Trophoblast cell (in vitro differentiated cells and primary cell): Measurements from ENCODE around the gene RIN3.

Experiments used
- DNase-seq, 2 donors: peaks; one replicate each; pipeline ENCODE4 v3.0.0-alpha.2; 2016
- H2AFZ ChIP-seq: 2 replicates; pipeline ENCODE4 v1.6.1; 2013; ENCODE audit warnings: low read length, moderate library complexity, mild to moderate bottlenecking; ENCODE audit not compliant: insufficient read depth, poor library complexity
- H2AK5ac ChIP-seq: 2 replicates; pipeline ENCODE4 v1.6.1; 2013; ENCODE audit warnings: mild to moderate bottlenecking, low read length
- H2BK120ac ChIP-seq: 2 replicates; pipeline ENCODE4 v1.6.1; 2013; ENCODE audit warnings: low read length, mild to moderate bottlenecking, moderate library complexity; ENCODE audit not compliant: insufficient read depth, poor library complexity
- H2BK12ac ChIP-seq: 2 replicates; pipeline ENCODE4 v1.6.1; 2013; ENCODE audit warnings: mild to moderate bottlenecking, low read length, moderate library complexity
- H2BK5ac ChIP-seq: 2 replicates; pipeline ENCODE4 v1.6.1; 2013; ENCODE audit warnings: low read length, low read depth, moderate library complexity, mild to moderate bottlenecking; ENCODE audit not compliant: poor library complexity
- H3K14ac ChIP-seq: 2 replicates; pipeline ENCODE4 v1.6.1; 2013; ENCODE audit warnings: mild to moderate bottlenecking, low read length
- H3K18ac ChIP-seq: 2 replicates; pipeline ENCODE4 v1.6.1; 2013; ENCODE audit warnings: mild to moderate bottlenecking, low read length
- H3K23ac ChIP-seq: 2 replicates; pipeline ENCODE4 v1.6.1; 2013; ENCODE audit warnings: low read length
- H3K27ac ChIP-seq: 2 replicates; pipeline ENCODE4 v1.5.1; 2013; ENCODE audit warnings: low read depth, mild to moderate bottlenecking, inconsistent platforms, low read length, moderate library complexity
- H3K27me3 ChIP-seq: 2 replicates; pipeline ENCODE4 v1.6.1; 2013; ENCODE audit warnings: inconsistent platforms, mild to moderate bottlenecking, low read length, moderate library complexity; ENCODE audit not compliant: insufficient read depth
- H3K36me3 ChIP-seq, 2 experiments: 1 replicate in 1 of 2; 2 replicates in 1 of 2; pipeline ENCODE4 v1.6.1; 2013; ENCODE audit warnings: low read length in 2 of 2, mild to moderate bottlenecking in 2 of 2, moderate library complexity in 1 of 2; ENCODE audit not compliant: insufficient read depth in 2 of 2, control insufficient read depth in 1 of 2
- H3K4ac ChIP-seq: 2 replicates; pipeline ENCODE4 v1.6.1; 2013; ENCODE audit warnings: low read depth, mild to moderate bottlenecking, low read length, moderate library complexity
- H3K4me1 ChIP-seq, 2 experiments: 1 replicate in 1 of 2; 2 replicates in 1 of 2; pipeline ENCODE4 v1.6.1; 2013; ENCODE audit warnings: low read length in 2 of 2, mild to moderate bottlenecking in 2 of 2, moderate library complexity in 1 of 2; ENCODE audit not compliant: insufficient read depth in 2 of 2, control insufficient read depth in 1 of 2
- H3K4me2 ChIP-seq: 2 replicates; pipeline ENCODE4 v1.6.1; 2013; ENCODE audit warnings: inconsistent platforms, mild to moderate bottlenecking, low read length, moderate library complexity
- H3K4me3 ChIP-seq: 2 replicates; pipeline ENCODE4 v1.5.1; 2013; ENCODE audit warnings: mild to moderate bottlenecking, low read depth, low read length, inconsistent platforms
- H3K79me1 ChIP-seq: one replicate; pipeline ENCODE4 v1.6.1; 2013; ENCODE audit warnings: low read length
- H3K79me2 ChIP-seq: 2 replicates; pipeline ENCODE4 v1.6.1; 2013; ENCODE audit warnings: low read length, mild to moderate bottlenecking; ENCODE audit not compliant: control insufficient read depth, insufficient read depth, poor library complexity
- H3K9ac ChIP-seq: 2 replicates; pipeline ENCODE4 v1.6.1; 2013; ENCODE audit warnings: mild to moderate bottlenecking, low read length
- H3K9me3 ChIP-seq: 2 replicates; pipeline ENCODE4 v1.6.1; 2013; ENCODE audit warnings: low read depth, mild to moderate bottlenecking, control low read depth, inconsistent platforms, low read length; ENCODE audit not compliant: insufficient read depth
- H4K12ac ChIP-seq: 2 replicates; pipeline ENCODE4 v1.6.1; 2013; ENCODE audit warnings: low read depth, mild to moderate bottlenecking, low read length, moderate library complexity
- H4K8ac ChIP-seq: 2 replicates; pipeline ENCODE4 v1.6.1; 2013; ENCODE audit warnings: low read depth, mild to moderate bottlenecking, low read length, moderate library complexity
- H4K91ac ChIP-seq: one replicate; pipeline ENCODE4 v1.6.1; 2013; ENCODE audit warnings: low read depth, mild to moderate bottlenecking, low read length, moderate library complexity
- WGBS: extraction: QIAGEN DNeasy Blood & Tissue Kit; methylation state at CpG from one replicate; pipeline ENCODE4 v1.1.7; 2013; ENCODE audit warnings: missing lambda C conversion rate; ENCODE audit not compliant: insufficient read length, insufficient coverage; ENCODE audit errors: extremely low coverage; 5-methylcytosine and 5-hydroxymethylcytosine counted together

The RIN3 gene

GRCh38 chr14:92599811-92600210 is 86.2 kb downstream of the RIN3 start:
- peaks cover 2 to 4% of the 10 kb centered on the region in 2 experiments for H3K4me1 ChIP-seq
- no peak overlapping the region for H3K27ac ChIP-seq
- no peaks in the 10 kb centered on the region for H3K27me3 ChIP-seq
- DNase-seq = peak; percentile 9 to 11
- H2BK120ac ChIP-seq = no peak overlapping the region
- H2AK5ac ChIP-seq = no peak overlapping the region
- no peak overlapping the region for H4K8ac ChIP-seq
- H3K4me3 ChIP-seq = no peak overlapping the region
- H4K91ac ChIP-seq = no peak overlapping the region
- H3K4ac ChIP-seq = no peak overlapping the region
- no peaks in the 10 kb centered on the region for H3K79me2 ChIP-seq
- H3K14ac ChIP-seq = no peak overlapping the region
- no peak overlapping the region for H4K12ac ChIP-seq
- H3K79me1 ChIP-seq = no peaks in the 10 kb centered on the region
- no CpG with 5 or more reads among the region's 3 CpGs for WGBS
- no peak overlapping the region for H3K9ac ChIP-seq
- H3K23ac ChIP-seq = no peak overlapping the region
- no peak overlapping the region for H2BK5ac ChIP-seq
- no peak overlapping the region for H3K18ac ChIP-seq
- no peak overlapping the region for H2AFZ ChIP-seq
- H3K4me2 ChIP-seq = no peak overlapping the region
- no peak overlapping the region for H2BK12ac ChIP-seq
- peaks cover 1% of the 10 kb centered on the region for H3K9me3 ChIP-seq
- peaks cover 0 to 3% of the 10 kb centered on the region in 2 experiments for H3K36me3 ChIP-seq

DNA sequence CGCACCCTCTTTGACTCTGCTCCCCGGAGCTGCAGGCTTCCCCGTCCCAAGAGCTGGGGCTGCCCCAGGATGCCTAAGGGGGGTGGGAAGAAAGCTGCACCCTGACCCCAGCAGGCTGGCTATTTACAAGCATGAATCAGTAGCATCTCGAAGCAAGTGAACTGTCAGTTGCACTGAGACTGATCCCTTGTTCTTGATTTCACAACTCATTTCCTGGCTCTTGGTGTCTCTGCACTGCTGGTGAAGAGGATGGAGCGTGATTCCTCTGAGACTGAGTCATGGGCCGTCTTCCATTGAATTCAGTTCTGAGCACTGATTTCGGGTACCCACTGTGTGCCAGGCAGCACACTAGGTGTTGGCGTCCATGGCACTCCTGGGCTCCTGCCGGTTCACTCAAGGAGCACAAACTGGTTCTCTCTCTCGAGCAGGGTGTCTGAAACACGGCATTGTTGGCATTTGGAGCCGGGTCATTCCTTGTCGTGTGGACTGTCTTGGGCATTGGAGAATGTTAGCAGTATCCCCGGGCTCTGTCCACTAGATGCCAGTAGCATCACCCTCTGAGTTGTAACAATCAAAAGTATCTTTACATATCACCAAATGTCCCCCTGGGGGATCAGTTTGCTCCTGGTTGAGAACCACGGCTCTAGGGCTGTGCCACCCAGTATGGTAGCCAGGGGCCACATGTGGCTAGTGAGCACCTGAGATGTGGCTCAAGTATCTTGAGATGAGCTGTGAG is 86.9 kb downstream of the RIN3 start:
- no peak overlapping the region for H3K23ac ChIP-seq
- no peak overlapping the region for H3K4me3 ChIP-seq
- no peak overlapping the region for H2BK12ac ChIP-seq
- H3K14ac ChIP-seq = no peak overlapping the region
- H3K9me3 ChIP-seq = peaks cover 1% of the 10 kb centered on the region
- no peak overlapping the region for H2BK5ac ChIP-seq
- no peak overlapping the region for H3K4ac ChIP-seq
- DNase-seq = peak in 1 of 2 donors; percentile 18
- no peak overlapping the region for H4K8ac ChIP-seq
- H3K79me1 ChIP-seq = no peaks in the 10 kb centered on the region
- no peak overlapping the region for H3K27ac ChIP-seq
- H3K9ac ChIP-seq = no peak overlapping the region
- H3K4me1 ChIP-seq = peaks cover 2% of the 10 kb centered on the region in 2 experiments
- H2BK120ac ChIP-seq = no peak overlapping the region
- H2AFZ ChIP-seq = no peak overlapping the region
- no peak overlapping the region for H3K18ac ChIP-seq
- no CpG with 5 or more reads among the region's 15 CpGs for WGBS
- H3K27me3 ChIP-seq = no peaks in the 10 kb centered on the region
- H4K91ac ChIP-seq = no peak overlapping the region
- no peak overlapping the region for H2AK5ac ChIP-seq
- peaks cover 0 to 3% of the 10 kb centered on the region in 2 experiments for H3K36me3 ChIP-seq
- H3K79me2 ChIP-seq = no peaks in the 10 kb centered on the region
- no peak overlapping the region for H4K12ac ChIP-seq
- H3K4me2 ChIP-seq = no peak overlapping the region

GRCh38 chr14:92601131-92601710 is 87.6 kb downstream of the RIN3 start:
- no peaks in the 10 kb centered on the region for H3K79me2 ChIP-seq
- no peak overlapping the region for H2AK5ac ChIP-seq
- H3K9me3 ChIP-seq = peaks cover 1% of the 10 kb centered on the region
- H3K27me3 ChIP-seq = no peaks in the 10 kb centered on the region
- no peak overlapping the region for H3K9ac ChIP-seq
- no peak overlapping the region for H3K27ac ChIP-seq
- no peak overlapping the region for H3K4me3 ChIP-seq
- H3K4me1 ChIP-seq = no peaks in the 10 kb centered on the region
- H3K79me1 ChIP-seq = no peaks in the 10 kb centered on the region
- H2BK120ac ChIP-seq = no peak overlapping the region
- DNase-seq = no peak
- no peak overlapping the region for H3K23ac ChIP-seq
- H3K18ac ChIP-seq = no peak overlapping the region
- no peak overlapping the region for H4K12ac ChIP-seq
- H2BK5ac ChIP-seq = no peak overlapping the region
- H2BK12ac ChIP-seq = no peak overlapping the region
- H2AFZ ChIP-seq = no peak overlapping the region
- no peak overlapping the region for H3K14ac ChIP-seq
- peaks cover 0 to 3% of the 10 kb centered on the region in 2 experiments for H3K36me3 ChIP-seq
- H4K91ac ChIP-seq = no peak overlapping the region
- WGBS = no CpG with 5 or more reads among the region's 9 CpGs
- H3K4me2 ChIP-seq = no peak overlapping the region
- no peak overlapping the region for H3K4ac ChIP-seq
- no peak overlapping the region for H4K8ac ChIP-seq

DNA sequence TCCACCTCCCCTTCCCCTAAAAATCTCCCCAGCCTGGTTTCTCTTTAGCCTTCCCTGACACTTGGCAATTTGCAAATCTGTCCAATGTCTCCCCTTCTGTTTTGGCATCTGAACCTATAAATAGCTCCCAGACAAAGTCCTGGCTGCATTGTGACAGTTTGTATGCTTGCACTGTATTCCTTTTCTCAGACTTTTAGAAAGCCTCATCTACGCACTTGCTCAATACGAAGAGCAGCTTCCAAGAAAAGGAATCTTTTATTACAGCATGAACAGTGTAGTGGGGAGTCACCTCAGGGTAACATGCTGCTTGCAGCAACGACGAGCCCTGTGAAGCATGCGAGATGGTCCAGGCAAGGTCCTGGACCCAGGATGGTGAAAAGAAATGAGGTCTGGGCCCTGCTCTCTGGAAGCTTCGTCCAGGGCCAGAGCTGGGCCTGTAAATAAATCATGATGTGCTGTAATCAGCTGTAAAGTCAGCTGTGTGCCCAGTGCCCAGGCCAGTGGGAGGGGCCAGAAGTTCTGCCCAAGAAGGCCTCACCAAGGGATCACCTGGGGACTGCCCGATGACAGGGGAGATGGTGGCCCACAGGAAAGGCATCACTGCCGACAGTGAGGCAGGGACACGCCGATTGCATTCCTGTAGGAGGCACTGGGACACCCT is 88.3 kb downstream of the RIN3 start:
- WGBS = no CpG with 5 or more reads among the region's 10 CpGs
- H3K23ac ChIP-seq = no peak overlapping the region

More for the DNA sequence above, 88.3 kb downstream of the RIN3 start:
- H3K4ac ChIP-seq = no peak overlapping the region
- peaks cover 1% of the 10 kb centered on the region for H3K9me3 ChIP-seq
- H3K27ac ChIP-seq = no peak overlapping the region
- H3K9ac ChIP-seq = no peak overlapping the region
- no peak overlapping the region for H2AFZ ChIP-seq
- H3K27me3 ChIP-seq = no peaks in the 10 kb centered on the region
- no peak overlapping the region for H4K91ac ChIP-seq
- H3K18ac ChIP-seq = no peak overlapping the region
- H3K79me1 ChIP-seq = no peaks in the 10 kb centered on the region
- H3K14ac ChIP-seq = no peak overlapping the region
- H2BK12ac ChIP-seq = no peak overlapping the region
- H3K4me1 ChIP-seq = no peaks in the 10 kb centered on the region
- H3K36me3 ChIP-seq = peaks cover 0 to 3% of the 10 kb centered on the region in 2 experiments
- no peak overlapping the region for H3K4me3 ChIP-seq
- H4K12ac ChIP-seq = no peak overlapping the region
- no peak for DNase-seq
- no peak overlapping the region for H4K8ac ChIP-seq
- H2BK120ac ChIP-seq = no peak overlapping the region
- H3K4me2 ChIP-seq = no peak overlapping the region
- no peak overlapping the region for H2BK5ac ChIP-seq
- no peak overlapping the region for H2AK5ac ChIP-seq
- no peaks in the 10 kb centered on the region for H3K79me2 ChIP-seq
